Ovary (tissue), 3 donors: Measurements from ENCODE around the gene FGF8.

Experiments used
- EP300 ChIP-seq: sonication (generic); formaldehyde crosslinking; IDR thresholded peaks from one replicate; pipeline ENCODE4 v1.6.1; 2017; ENCODE audit warnings: antibody characterized with exemption
- TF ChIP-seq, protein P1 (sequence below), 3 donors: fragments of 450-650 bp in 2 of 3; fragments of 200-600 bp in 1 of 3; IDR thresholded peaks; one replicate each; pipeline versions ENCODE4 v1.5.1 to v1.8.0; 2016 to 2022; ENCODE audit warnings: antibody characterized with exemption in 3 of 3, mild to moderate bottlenecking in 1 of 3
- donor health status: DM: no; HTN: no; CAD: no.

- TF ChIP-seq, protein P1, sequence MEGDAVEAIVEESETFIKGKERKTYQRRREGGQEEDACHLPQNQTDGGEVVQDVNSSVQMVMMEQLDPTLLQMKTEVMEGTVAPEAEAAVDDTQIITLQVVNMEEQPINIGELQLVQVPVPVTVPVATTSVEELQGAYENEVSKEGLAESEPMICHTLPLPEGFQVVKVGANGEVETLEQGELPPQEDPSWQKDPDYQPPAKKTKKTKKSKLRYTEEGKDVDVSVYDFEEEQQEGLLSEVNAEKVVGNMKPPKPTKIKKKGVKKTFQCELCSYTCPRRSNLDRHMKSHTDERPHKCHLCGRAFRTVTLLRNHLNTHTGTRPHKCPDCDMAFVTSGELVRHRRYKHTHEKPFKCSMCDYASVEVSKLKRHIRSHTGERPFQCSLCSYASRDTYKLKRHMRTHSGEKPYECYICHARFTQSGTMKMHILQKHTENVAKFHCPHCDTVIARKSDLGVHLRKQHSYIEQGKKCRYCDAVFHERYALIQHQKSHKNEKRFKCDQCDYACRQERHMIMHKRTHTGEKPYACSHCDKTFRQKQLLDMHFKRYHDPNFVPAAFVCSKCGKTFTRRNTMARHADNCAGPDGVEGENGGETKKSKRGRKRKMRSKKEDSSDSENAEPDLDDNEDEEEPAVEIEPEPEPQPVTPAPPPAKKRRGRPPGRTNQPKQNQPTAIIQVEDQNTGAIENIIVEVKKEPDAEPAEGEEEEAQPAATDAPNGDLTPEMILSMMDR (IDR thresholded peaks at IDR 0.05) = no peak
- TF ChIP-seq EP300 = no peak
Observed at GRCh38 chr10:101797403-101798059, 21.6 kb upstream of the FGF8 start.
